Measurements from ENCODE around the gene SEC24C. TPM values are rescaled to one million over a fixed set of nuclear protein-coding genes. Genes with fewer than 3 reads are reported as not detected.
"Not testable (repeated sequence)": the region's sequence is repeated elsewhere in the genome, so short reads cannot be mapped to it uniquely, and the experiment has no call there.

SEC24C gene
- total and polyA plus RNA-seq, 2 of the 13 experiments (the other 11 are each of a cell fraction or from before 2014, with no cell fraction given): 63.1 to 66.4 TPM

GRCh38 chr10:73713912-73714311, 30.3 kb upstream of the SEC24C start (continued):
- TF ChIP-seq CREM (IDR thresholded peaks at IDR 0.05): peak; percentile 24; the same call in 1 of the 2 replicates
- not testable (repeated sequence) for TF ChIP-seq CREM (CRISPR knock-in tag; IDR thresholded peaks at IDR 0.05); CREB1 (CRISPR knock-in tag; IDR thresholded peaks at IDR 0.05); FOXP1 (IDR thresholded peaks at IDR 0.05)
- peak; percentile 17; the same call in 1 of the 2 replicates for TF ChIP-seq CREB1 (IDR thresholded peaks at IDR 0.05)
- TF ChIP-seq FOSL1 (CRISPR knock-in tag; IDR thresholded peaks at IDR 0.05; ENCODE audit: borderline replicate concordance): 0 out of 2 replicates have a peak, but pooled peaks have one; percentile 63
- peak; percentile 32; the same call in 1 of the 2 replicates for TF ChIP-seq SOX5 (CRISPR knock-in tag; IDR thresholded peaks at IDR 0.05; ENCODE audit: borderline replicate concordance)
- peak; percentile 28; the same call in 1 of the 2 replicates for TF ChIP-seq FOXA3 (CRISPR knock-in tag; IDR thresholded peaks at IDR 0.05)
- peak; percentile 24; the same call in 1 of the 2 replicates for TF ChIP-seq FOXP1 (CRISPR knock-in tag; IDR thresholded peaks at IDR 0.05)
- TF ChIP-seq RARA (CRISPR knock-in tag; IDR thresholded peaks at IDR 0.05): peak; percentile 38; the same call in 1 of the 2 replicates
- TF ChIP-seq PAXIP1 (CRISPR knock-in tag; conservative IDR thresholded peaks at IDR 0.05): peak; percentile 58

GRCh38 chr10:73714483-73714882, 29.7 kb upstream of the SEC24C start:
- peak; percentile 20 for DNase-seq (ENCODE audit: low spot score)
- H3K4me3 ChIP-seq (replicated peaks in 1 of 3; ENCODE audit: insufficient read depth in 1 of 3, low read depth in 2 of 3, low read length in 3 of 3); intact Hi-C loops (cut with micrococcal nuclease; ENCODE audit: unreplicated experiment); H3K9ac ChIP-seq (ENCODE audit: insufficient read depth, low read depth, low read length); POLR2A ChIA-PET; H3K27me3 ChIP-seq (ENCODE audit: control insufficient read depth in 1 of 2, insufficient read depth in 2 of 2, low read length in 2 of 2); H2AFZ ChIP-seq (ENCODE audit: low read length); H3K4me2 ChIP-seq (ENCODE audit: low read depth, low read length); H4K20me1 ChIP-seq (ENCODE audit: insufficient read depth, low read length); in situ Hi-C loops (cut with HindIII; ENCODE audit: extremely low pct_ligation_motif_present, low pct_unique_long_range_greater_than_20kb); CTCF ChIA-PET (ENCODE audit: low intra/inter-chr PET ratio, low total read pairs); H3K79me2 ChIP-seq (ENCODE audit: insufficient read depth, low read length); H3K9me3 ChIP-seq (ENCODE audit: low read length); FAIRE-seq; BruUV-seq (replicated peaks): not testable (repeated sequence)
- Histone ChIP-seq H3K4me1 (ENCODE audit: insufficient read depth, low read length) (peaks cover 28% of the 10 kb centered on the region), H3K36me3 (replicated peaks in 1 of 2; ENCODE audit: control insufficient read depth in 1 of 2, insufficient read depth in 2 of 2, low read length in 2 of 2) (peaks cover 6 to 31% of the 10 kb centered on the region in 2 experiments), H3K27ac (ENCODE audit: extremely low read length, insufficient read depth, low read length) (peak overlapping the region; percentile 61)
- peak; percentile 70 for ATAC-seq
- WGBS (ENCODE audit: low lambda C conversion rate): 21% methylated on average over 3 of the region's 3 CpGs

GRCh38 chr10:73715179-73716156, 28.7 kb upstream of the SEC24C start:
- BruUV-seq (replicated peaks); FAIRE-seq; H3K27ac ChIP-seq (ENCODE audit: extremely low read length, insufficient read depth, low read length); in situ Hi-C loops (cut with HindIII; ENCODE audit: extremely low pct_ligation_motif_present, low pct_unique_long_range_greater_than_20kb); ATAC-seq; H4K20me1 ChIP-seq (ENCODE audit: insufficient read depth, low read length); H3K4me3 ChIP-seq (replicated peaks in 1 of 3; ENCODE audit: insufficient read depth in 1 of 3, low read depth in 2 of 3, low read length in 3 of 3); H3K9me3 ChIP-seq (ENCODE audit: low read length); H3K79me2 ChIP-seq (ENCODE audit: insufficient read depth, low read length); H2AFZ ChIP-seq (ENCODE audit: low read length); H3K9ac ChIP-seq (ENCODE audit: insufficient read depth, low read depth, low read length); DNase-seq (ENCODE audit: low spot score); H3K4me2 ChIP-seq (ENCODE audit: low read depth, low read length); POLR2A ChIA-PET; intact Hi-C loops (cut with micrococcal nuclease; ENCODE audit: unreplicated experiment); CTCF ChIA-PET (ENCODE audit: low intra/inter-chr PET ratio, low total read pairs); H3K27me3 ChIP-seq (ENCODE audit: control insufficient read depth in 1 of 2, insufficient read depth in 2 of 2, low read length in 2 of 2): not testable (repeated sequence)
- Histone ChIP-seq H3K4me1 (ENCODE audit: insufficient read depth, low read length) (peaks cover 28% of the 10 kb centered on the region), H3K36me3 (replicated peaks in 1 of 2; ENCODE audit: control insufficient read depth in 1 of 2, insufficient read depth in 2 of 2, low read length in 2 of 2) (peaks cover 8 to 33% of the 10 kb centered on the region in 2 experiments; a peak in 4 of 5 replicates)
- 96% methylated on average over 17 of the region's 17 CpGs for WGBS (ENCODE audit: low lambda C conversion rate)

Measured in HepG2 (cell line).